ENCODE data around the gene CALR.
A peak's percentile ranks its signal among the peaks of the same experiment; 100 is the strongest.

Gene CALR

GRCh38 chr19:12944104-12944674 lies 5.8 kb downstream of the CALR start:
- DNase-seq = no peak
- H3K4me1 ChIP-seq = peaks cover 0 to 50% (median 38%) of the 10 kb centered on the region in 4 donors
- intact Hi-C loops (cut with DNase I; ENCODE audit: low total_unique reads) = loop anchor here (10.0 kb wide), 1 partner anchor 59 kb away; the partner anchor contains the start of genes DNASE2 and KLF1

GRCh38 chr19:12945479-12946091 lies 7.2 kb downstream of the CALR start, which contains the start of gene RAD23A:
Gene RAD23A, plus strand, starts transcription at chr19:12945862. Its CDS starts 87 bp downstream, at chr19:12945949.
- peak in 1 of 2 experiments; percentile 13 for TF ChIP-seq CTCF (IDR thresholded peaks at IDR 0.05)
- H3K4me1 ChIP-seq = peaks cover 0 to 36% (median 27%) of the 10 kb centered on the region in 4 donors
- H3K9me3 ChIP-seq = no peaks in the 10 kb centered on the region
- no peaks in the 10 kb centered on the region for H3K27me3 ChIP-seq
- peak; percentile 97 to 98 for DNase-seq
- H3K27ac ChIP-seq = peak within 1 kb of the TSS; percentile 89 to 90
- H3K36me3 ChIP-seq = peaks cover 64 to 80% (median 67%) of the 10 kb centered on the region in 3 donors
- H3K4me3 ChIP-seq = peak within 1 kb of the TSS; percentile 79 to 85
- intact Hi-C loops (cut with DNase I; ENCODE audit: low total_unique reads) = loop anchor here (10.0 kb wide), 1 partner anchor 61 kb away; the partner anchor contains the start of genes DNASE2 and KLF1

More at GRCh38 chr19:12944104-12944674, 5.8 kb downstream of the CALR start:
- Histone ChIP-seq H3K36me3 (peaks cover 57 to 75% (median 62%) of the 10 kb centered on the region in 3 donors), H3K9me3 (no peaks in the 10 kb centered on the region), H3K4me3 (no peak overlapping the region), H3K27ac (peak overlapping the region; percentile 89 to 90), H3K27me3 (no peaks in the 10 kb centered on the region)
- no peak for TF ChIP-seq CTCF (IDR thresholded peaks at IDR 0.05)

- Histone ChIP-seq H3K9me3 (no peaks in the 10 kb centered on the region), H3K4me3 (peak overlapping the region; percentile 79 to 85), H3K27ac (peak overlapping the region; percentile 89 to 90), H3K36me3 (peaks cover 62 to 80% (median 67%) of the 10 kb centered on the region in 3 donors), H3K27me3 (no peaks in the 10 kb centered on the region), H3K4me1 (peaks cover 0 to 30% (median 22%) of the 10 kb centered on the region in 4 donors)
- peak; percentile 68 to 88 for DNase-seq
- TF ChIP-seq CTCF (IDR thresholded peaks at IDR 0.05) = no peak
- intact Hi-C loops (cut with DNase I; ENCODE audit: low total_unique reads) = loop anchor here (10.0 kb wide), 1 partner anchor 61 kb away; the partner anchor contains the start of genes DNASE2 and KLF1
Observed at GRCh38 chr19:12946092-12946721, 7.8 kb downstream of the CALR start.

- Histone ChIP-seq H3K4me3 (peak overlapping the region; percentile 79 to 85), H3K27ac (peak overlapping the region; percentile 89 to 90), H3K27me3 (no peaks in the 10 kb centered on the region), H3K4me1 (peaks cover 0 to 28% (median 20%) of the 10 kb centered on the region in 4 donors), H3K36me3 (peaks cover 62 to 80% (median 67%) of the 10 kb centered on the region in 3 donors), H3K9me3 (no peaks in the 10 kb centered on the region)
- DNase-seq = no peak
- TF ChIP-seq CTCF (IDR thresholded peaks at IDR 0.05) = no peak
- intact Hi-C loops (cut with DNase I; ENCODE audit: low total_unique reads) = loop anchor here (10.0 kb wide), 1 partner anchor 62 kb away; the partner anchor contains the start of genes DNASE2 and KLF1
Observed at GRCh38 chr19:12946731-12947496, 8.5 kb downstream of the CALR start.

All from tibial artery (tissue), 4 donors.